DOHH2 (cell line): ENCODE measurements around the gene SPATA19.

Source experiments
- H3F3A ChIP-seq: fragments of 200-600 bp; sonication (generic), shearing (Covaris generic); 2 replicates; pipeline ENCODE4 v1.6.0; 2016; ENCODE audit warnings: antibody characterized with exemption, mild to moderate bottlenecking; ENCODE audit not compliant: control insufficient read depth, insufficient read depth
- H3K27ac ChIP-seq: fragments of 200-600 bp; sonication (generic); 2 replicates; pipeline ENCODE4 v1.5.1; 2014; ENCODE audit warnings: low read depth, mild to moderate bottlenecking, low read length, moderate library complexity
- H3K27me3 ChIP-seq: fragments of 200-600 bp; sonication (generic); 2 replicates; pipeline ENCODE4 v1.6.1; 2014; ENCODE audit warnings: mild to moderate bottlenecking, low read length, mixed read lengths; ENCODE audit not compliant: control insufficient read depth
- H3K36me3 ChIP-seq: fragments of 200-600 bp; sonication (generic); 2 replicates; pipeline ENCODE4 v1.6.1; 2014; ENCODE audit warnings: mild to moderate bottlenecking, low read length, moderate library complexity, mixed read lengths; ENCODE audit not compliant: control insufficient read depth
- H3K4me1 ChIP-seq: fragments of 200-600 bp; sonication (generic); 2 replicates; pipeline ENCODE4 v1.6.1; 2014; ENCODE audit warnings: mild to moderate bottlenecking, low read length, mixed read lengths; ENCODE audit not compliant: control insufficient read depth
- H3K4me2 ChIP-seq: fragments of 200-600 bp; sonication (generic); 2 replicates; pipeline ENCODE4 v1.6.0; 2014; ENCODE audit warnings: mild to moderate bottlenecking, low read length, moderate library complexity
- H3K4me3 ChIP-seq: fragments of 200-600 bp; sonication (generic); 2 replicates; pipeline ENCODE4 v1.5.1; 2014; ENCODE audit warnings: mild to moderate bottlenecking, low read length, mixed read lengths
- H3K79me2 ChIP-seq: fragments of 200-600 bp; sonication (generic); 2 replicates; pipeline ENCODE4 v1.6.1; 2014; ENCODE audit warnings: mild to moderate bottlenecking, low read length, mixed read lengths; ENCODE audit not compliant: control insufficient read depth
- H3K9me2 ChIP-seq: fragments of 200-600 bp; sonication (generic); replicated peaks from 2 replicates; pipeline ENCODE4 v1.6.1; 2014; ENCODE audit warnings: mild to moderate bottlenecking, low read length, mixed read lengths; ENCODE audit not compliant: control insufficient read depth
- H3K9me3 ChIP-seq: fragments of 200-600 bp; sonication (generic); 2 replicates; pipeline ENCODE4 v1.6.1; 2014; ENCODE audit warnings: antibody characterized with exemption, low read length, mixed read lengths; ENCODE audit not compliant: control insufficient read depth, insufficient read depth
- H4K20me1 ChIP-seq: fragments of 200-600 bp; sonication (generic); 2 replicates; pipeline ENCODE4 v1.6.0; 2014; ENCODE audit warnings: low read depth, mild to moderate bottlenecking, antibody characterized with exemption, low read length, moderate library complexity; ENCODE audit not compliant: control insufficient read depth, insufficient read depth
- CTCF ChIP-seq: fragments of 200-600 bp; sonication (generic); IDR thresholded peaks from one replicate; pipeline ENCODE4 v1.5.1; 2014; ENCODE audit warnings: antibody characterized with exemption, mild to moderate bottlenecking, low read depth, low read length; ENCODE audit not compliant: poor library complexity, severe bottlenecking
- EZH2phosphoT487 ChIP-seq: fragments of 200-600 bp; sonication (generic); IDR thresholded peaks from 2 replicates; pipeline ENCODE4 v1.6.1; 2017; ENCODE audit warnings: borderline replicate concordance, mild to moderate bottlenecking, antibody characterized with exemption, low read length, moderate library complexity, mixed read lengths

SPATA19 gene

GRCh38 chr11:133845413-133845812 is at the start of gene SPATA19:
SPATA19 (minus strand) TSS chr11:133845513; CDS start chr11:133845446, 67 bp downstream.
- H3K4me3 ChIP-seq, result no peak within 1 kb of the TSS
- no peaks in the 10 kb centered on the region for H3K9me3 ChIP-seq
- H3K79me2 ChIP-seq, result no peaks in the 10 kb centered on the region

GRCh38 chr11:133895061-133895479 is 49.8 kb upstream of the SPATA19 start:
- Histone ChIP-seq H3F3A (no peaks in the 10 kb centered on the region), H3K79me2 (no peaks in the 10 kb centered on the region), H3K4me2 (no peak overlapping the region), H3K36me3 (no peaks in the 10 kb centered on the region), H3K27ac (no peak overlapping the region), H3K27me3 (no peaks in the 10 kb centered on the region), H3K9me3 (no peaks in the 10 kb centered on the region), H3K4me1 (no peaks in the 10 kb centered on the region), H3K4me3 (no peak overlapping the region), H4K20me1 (no peaks in the 10 kb centered on the region), H3K9me2 (no peaks in the 10 kb centered on the region)
- TF ChIP-seq CTCF (no peak), EZH2phosphoT487 (no peak)

More at GRCh38 chr11:133845413-133845812, at the start of gene SPATA19:
- Histone ChIP-seq H3F3A (no peaks in the 10 kb centered on the region), H4K20me1 (no peaks in the 10 kb centered on the region), H3K4me1 (no peaks in the 10 kb centered on the region), H3K27me3 (no peaks in the 10 kb centered on the region), H3K36me3 (no peaks in the 10 kb centered on the region), H3K9me2 (no peaks in the 10 kb centered on the region), H3K4me2 (no peak within 1 kb of the TSS), H3K27ac (no peak within 1 kb of the TSS)
- TF ChIP-seq EZH2phosphoT487 (no peak), CTCF (no peak)

GRCh38 chr11:133893381-133893780 is 48.1 kb upstream of the SPATA19 start:
- H3K4me3 ChIP-seq, result no peak overlapping the region
- H3F3A ChIP-seq, result no peaks in the 10 kb centered on the region
- no peak for TF ChIP-seq EZH2phosphoT487
- no peak for TF ChIP-seq CTCF
- H3K27me3 ChIP-seq, result no peaks in the 10 kb centered on the region
- H3K27ac ChIP-seq, result no peak overlapping the region
- no peaks in the 10 kb centered on the region for H3K9me2 ChIP-seq
- no peaks in the 10 kb centered on the region for H3K79me2 ChIP-seq
- no peaks in the 10 kb centered on the region for H3K9me3 ChIP-seq
- no peaks in the 10 kb centered on the region for H3K4me1 ChIP-seq
- H3K4me2 ChIP-seq, result no peak overlapping the region
- no peaks in the 10 kb centered on the region for H3K36me3 ChIP-seq
- no peaks in the 10 kb centered on the region for H4K20me1 ChIP-seq
